NCI-H524 (cell line): ENCODE measurements around the gene COTL1.
"Not testable (repeated sequence)": the region's sequence is repeated elsewhere in the genome, so short reads cannot be mapped to it uniquely, and the experiment has no call there.

ENCODE experiments used
- DNase-seq, 2 experiments: peaks; one replicate each; lab custom pipeline; 2025; lab: John Stamatoyannopoulos, UW

COTL1 gene

GRCh38 chr16:84643180-84643583 lies 25.3 kb upstream of the COTL1 start:
- peak; percentile 90 to 92 for DNase-seq

DNA sequence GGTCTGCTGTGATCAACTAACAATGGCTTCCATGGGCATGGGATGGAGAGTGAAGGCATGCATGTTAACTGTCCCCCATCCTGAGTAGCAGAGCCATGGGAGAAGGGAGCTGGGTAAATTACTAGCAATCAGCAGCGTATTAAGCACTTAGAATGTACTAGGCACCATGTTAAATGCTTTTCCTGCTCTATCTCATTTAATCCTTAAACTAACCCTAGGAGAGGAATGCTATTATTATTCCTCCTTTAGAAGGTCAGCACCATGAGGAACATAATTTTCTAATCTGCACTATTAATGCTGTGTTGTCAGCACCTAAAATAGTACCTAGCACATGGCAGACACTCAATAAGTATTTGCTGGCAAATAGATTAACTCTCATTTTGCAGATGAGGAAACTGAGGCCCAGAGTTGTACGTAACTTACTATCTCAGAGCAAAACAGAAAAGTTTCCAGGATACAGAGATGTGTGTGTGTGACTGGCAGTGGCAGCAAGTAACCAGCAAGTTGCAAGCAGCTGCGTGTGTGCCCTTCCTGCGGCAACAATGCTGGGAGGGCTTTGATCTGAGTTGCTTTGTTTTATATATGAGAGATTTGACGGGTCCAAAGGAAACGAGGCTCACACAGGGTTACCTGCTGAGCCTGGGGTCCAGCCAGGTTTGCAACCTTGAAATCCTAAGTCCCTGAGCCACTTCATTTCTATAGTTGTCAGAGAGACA lies 23.9 kb upstream of the COTL1 start:
- DNase-seq = no peak

DNA sequence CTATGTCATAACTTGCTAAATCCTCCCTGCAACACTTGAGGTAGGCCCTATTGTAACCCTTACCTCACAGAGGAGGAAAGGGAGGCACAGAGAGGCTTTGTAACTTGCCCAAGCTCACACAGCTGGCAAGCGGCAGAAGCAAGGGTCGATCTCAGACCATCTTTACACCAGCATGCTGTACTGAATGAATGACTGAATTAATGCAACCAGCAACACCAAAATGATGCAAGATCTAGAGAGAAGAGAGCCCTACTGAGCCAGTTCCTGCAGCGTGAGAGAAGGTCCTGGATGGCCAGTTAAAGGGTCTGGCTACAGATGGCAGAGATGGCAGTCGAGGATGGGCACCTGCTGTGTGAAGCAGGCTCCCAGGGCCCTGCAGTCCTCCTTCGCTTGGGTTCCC lies 22.3 kb upstream of the COTL1 start:
- no peak for DNase-seq

- no peak for DNase-seq
These were observed 20.4 kb upstream of the COTL1 start for GRCh38 chr16:84638231-84638806.

- no peak for DNase-seq
These were observed 19.8 kb upstream of the COTL1 start for GRCh38 chr16:84637709-84638108.

DNA sequence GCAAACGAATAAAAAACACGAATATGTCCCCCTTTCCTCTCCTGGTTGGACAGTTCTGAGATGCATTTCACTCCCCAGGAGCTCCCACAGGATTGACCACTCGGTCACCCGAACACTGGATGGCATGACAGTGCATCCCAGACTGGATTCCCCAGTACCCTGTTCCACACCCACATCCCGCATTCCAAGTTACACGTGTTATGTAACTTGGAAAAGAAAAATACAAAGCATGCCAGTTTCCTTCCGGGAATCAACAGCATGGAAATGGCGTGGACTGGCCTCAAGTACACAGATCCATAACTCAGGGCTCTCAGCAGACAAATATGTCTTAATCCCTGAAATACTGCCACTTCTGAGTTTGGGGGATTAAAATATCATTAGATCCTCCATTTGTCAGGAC lies 17.8 kb upstream of the COTL1 start:
- peak in 1 of 2 experiments; percentile 65 for DNase-seq

GRCh38 chr16:84633622-84634021 lies 15.7 kb upstream of the COTL1 start:
- no peak for DNase-seq

GRCh38 chr16:84632862-84633261 lies 15.0 kb upstream of the COTL1 start:
- DNase-seq = not testable (repeated sequence)

GRCh38 chr16:84631886-84632285 lies 14.0 kb upstream of the COTL1 start:
- no peak for DNase-seq

DNA sequence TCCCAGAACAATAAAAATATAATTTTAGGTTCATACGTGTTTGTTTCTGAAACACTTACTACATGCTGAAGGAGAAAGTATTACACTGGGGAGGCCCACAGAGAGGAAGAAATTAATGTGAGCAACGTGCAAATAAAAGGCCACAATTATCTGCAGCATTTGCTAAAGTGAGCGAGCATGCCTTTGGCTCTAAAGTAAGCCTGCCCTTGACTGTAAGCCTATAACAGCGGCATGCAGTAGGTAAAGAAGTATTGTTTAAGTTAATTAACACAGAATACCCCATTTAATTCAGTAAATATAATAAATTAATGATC lies 13.2 kb upstream of the COTL1 start:
- no peak for DNase-seq

DNA sequence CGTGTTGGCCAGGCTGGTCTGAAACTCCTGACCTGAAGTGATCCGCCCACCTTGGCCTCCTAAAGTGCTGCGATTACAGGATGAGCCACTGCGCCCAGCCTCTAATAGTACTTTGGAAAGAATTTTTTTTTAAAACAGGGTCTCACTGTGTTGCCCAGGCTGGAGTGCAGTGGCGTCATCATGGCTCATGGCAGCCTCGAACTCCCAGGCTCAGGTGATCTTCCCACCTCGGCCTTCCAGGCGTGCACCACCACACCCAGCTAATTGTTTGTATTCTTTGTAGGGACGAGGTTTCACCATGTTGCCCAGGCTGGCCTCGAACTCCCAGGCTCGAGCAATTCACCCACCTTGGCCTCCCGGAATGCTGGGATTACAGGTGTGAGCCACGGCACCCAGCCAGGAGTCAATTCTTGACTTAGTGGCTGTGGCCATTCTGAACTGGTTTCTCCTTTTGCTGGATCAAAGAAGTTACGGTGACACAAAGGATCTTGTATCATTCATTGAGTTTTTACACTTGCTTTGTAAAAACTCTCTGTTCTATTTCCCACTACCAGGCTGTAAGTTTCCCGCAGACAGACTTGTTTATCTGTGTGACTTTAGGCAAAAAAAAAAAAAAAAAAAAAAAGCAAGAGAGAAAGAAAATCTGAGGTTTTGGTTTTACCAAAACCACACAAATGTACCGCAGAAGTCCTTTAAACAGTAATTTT lies 12.7 kb upstream of the COTL1 start:
- no peak for DNase-seq

- no peak for DNase-seq
These were observed 12.1 kb upstream of the COTL1 start for GRCh38 chr16:84630009-84630408.

GRCh38 chr16:84629580-84629979 lies 11.7 kb upstream of the COTL1 start:
- DNase-seq = no peak

DNA sequence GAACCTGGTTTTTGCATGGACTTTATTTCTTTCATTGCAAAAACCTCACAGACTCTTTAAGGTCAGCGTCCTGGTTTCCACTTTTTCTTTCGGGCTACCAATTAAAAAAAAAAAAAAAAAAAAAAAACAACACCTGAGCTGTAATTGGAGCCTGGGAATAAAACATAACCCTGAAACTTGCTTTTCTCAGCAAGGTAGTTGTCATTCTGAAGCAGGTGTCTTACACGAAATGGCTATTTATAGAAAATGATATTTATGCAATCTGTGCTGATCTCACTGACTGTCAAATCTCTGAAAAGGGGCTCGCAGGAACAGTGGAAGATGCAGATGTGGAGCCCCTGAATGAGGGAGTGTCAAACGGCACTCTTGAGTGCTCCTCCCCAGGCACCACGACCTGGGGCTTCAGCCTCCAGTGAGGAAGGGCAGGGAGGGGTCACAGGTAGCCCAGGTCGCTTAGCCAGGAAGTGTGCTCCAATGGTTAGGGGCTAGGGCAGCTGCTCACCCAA lies 10.4 kb upstream of the COTL1 start:
- DNase-seq = no peak

DNA sequence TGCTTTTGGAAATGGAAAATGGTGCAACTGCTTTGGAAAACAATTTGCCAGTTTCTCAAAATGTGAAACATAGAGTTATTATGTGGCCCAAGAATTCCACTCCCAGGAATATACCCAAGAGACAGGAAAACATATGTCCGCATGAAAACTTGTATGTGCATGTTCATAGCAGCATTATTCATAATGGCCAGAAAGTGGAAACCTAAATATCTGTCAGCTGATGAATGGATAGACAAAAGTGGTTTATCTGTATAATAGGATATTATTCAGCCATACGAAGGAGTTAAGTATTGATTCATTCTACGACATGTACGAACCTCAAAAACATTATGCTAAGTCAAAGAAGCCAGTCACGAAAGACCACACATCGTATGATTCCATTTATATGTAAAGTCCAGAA lies 7.7 kb upstream of the COTL1 start:
- DNase-seq = no peak

GRCh38 chr16:84620913-84621312 lies 3.0 kb upstream of the COTL1 start:
- not testable (repeated sequence) for DNase-seq

- no peak for DNase-seq
These were observed 943 bp upstream of the COTL1 start for GRCh38 chr16:84618581-84619460.

DNA sequence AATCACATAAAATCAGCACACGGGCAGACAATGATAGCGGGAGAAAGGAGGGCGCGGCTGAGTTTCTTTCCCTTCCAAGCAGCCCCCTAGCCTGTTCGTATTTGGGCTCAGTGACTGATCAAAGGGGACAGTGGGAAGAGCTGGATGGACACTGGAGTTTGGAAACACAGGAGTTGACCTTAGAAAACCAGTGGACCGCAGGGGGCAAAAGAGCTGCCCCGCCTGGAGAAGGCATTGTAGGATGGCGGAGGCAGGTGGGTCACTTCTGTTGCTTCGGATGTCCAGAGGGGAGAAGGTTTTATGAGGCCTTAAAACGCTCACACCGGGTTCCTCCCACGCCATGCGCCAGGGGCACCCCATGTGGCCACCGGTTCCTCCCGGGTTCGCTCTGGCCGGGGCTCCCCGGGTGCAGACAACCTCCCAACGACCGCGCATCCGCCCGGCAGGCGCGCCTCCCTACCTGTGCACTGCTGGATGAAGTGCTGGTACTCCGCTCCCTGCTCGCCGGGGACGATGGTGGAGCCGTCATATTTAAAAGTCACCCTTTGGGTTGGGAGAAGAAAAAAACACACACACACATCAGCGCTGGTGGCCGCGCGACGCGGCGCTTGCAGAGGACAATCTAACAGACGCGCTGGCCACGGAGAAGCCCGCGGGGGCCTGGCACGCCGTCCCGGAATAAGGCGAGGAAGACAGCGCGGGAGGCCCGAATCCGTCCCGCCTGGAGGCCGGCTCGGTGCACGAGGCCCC lies 662 bp downstream of the COTL1 start:
- peak in 1 of 2 experiments; percentile 48 for DNase-seq

DNA sequence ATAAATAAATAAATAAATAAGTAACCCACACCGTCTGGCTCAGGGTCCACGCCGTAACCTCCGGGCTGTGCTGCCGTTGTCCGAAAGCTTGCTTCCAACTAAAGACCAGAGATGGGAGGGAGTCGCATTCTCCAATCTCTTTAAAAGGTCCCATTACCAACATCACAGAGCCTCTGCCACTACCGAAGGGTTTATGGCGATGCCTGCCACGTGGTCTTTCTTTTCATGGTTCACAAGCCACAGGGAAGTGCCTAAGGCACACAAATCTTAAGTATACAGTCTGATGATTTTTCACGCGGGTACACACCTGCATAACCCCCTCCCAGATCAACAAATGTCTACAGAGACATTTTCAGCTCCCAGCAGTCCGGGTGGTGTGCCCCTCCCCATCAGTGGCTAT lies 1.4 kb downstream of the COTL1 start:
- DNase-seq = peak in 1 of 2 experiments; percentile 49

GRCh38 chr16:84614968-84615813 lies 2.7 kb downstream of the COTL1 start:
- peak; percentile 21 to 70 for DNase-seq

GRCh38 chr16:84614623-84614967 lies 3.3 kb downstream of the COTL1 start:
- no peak for DNase-seq
